ENCODE results near the gene FAM174C.

DNA sequence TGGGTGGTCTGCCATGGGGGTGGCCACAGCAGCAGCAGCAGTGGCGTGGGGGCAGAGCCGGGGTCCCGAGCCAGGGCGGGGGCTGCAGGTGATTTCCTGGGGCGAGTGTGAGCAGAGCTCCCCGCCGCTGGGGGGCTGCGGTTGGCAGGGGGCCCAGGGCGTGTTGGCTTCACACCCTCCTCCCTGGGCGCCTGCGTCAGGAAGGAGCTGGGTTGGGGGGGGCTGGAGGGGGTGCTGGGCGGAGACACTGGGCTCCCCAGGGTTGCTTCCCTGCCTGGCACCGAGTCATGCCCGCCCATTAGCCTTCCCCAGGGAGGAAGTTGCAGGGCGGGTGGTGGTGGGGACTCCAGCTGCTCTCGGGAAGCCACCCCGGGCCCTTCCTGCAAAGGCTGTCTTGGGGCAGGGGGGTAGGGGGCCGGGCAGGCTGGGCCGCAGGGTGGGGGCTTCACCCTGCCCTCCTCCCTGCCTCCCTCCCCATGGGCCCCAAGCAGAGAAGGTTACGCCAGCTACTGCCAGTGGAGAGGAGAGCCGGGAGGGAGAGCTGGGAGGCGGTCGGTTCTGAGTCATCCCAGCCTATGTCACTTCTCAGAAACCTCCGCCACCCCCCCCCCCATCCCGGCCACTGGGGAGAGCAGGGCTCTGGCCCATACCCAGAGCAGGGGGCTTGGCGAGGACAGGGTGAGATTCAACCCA, 22.4 kb upstream of the FAM174C start:
- TF ChIP-seq, protein P1, sequence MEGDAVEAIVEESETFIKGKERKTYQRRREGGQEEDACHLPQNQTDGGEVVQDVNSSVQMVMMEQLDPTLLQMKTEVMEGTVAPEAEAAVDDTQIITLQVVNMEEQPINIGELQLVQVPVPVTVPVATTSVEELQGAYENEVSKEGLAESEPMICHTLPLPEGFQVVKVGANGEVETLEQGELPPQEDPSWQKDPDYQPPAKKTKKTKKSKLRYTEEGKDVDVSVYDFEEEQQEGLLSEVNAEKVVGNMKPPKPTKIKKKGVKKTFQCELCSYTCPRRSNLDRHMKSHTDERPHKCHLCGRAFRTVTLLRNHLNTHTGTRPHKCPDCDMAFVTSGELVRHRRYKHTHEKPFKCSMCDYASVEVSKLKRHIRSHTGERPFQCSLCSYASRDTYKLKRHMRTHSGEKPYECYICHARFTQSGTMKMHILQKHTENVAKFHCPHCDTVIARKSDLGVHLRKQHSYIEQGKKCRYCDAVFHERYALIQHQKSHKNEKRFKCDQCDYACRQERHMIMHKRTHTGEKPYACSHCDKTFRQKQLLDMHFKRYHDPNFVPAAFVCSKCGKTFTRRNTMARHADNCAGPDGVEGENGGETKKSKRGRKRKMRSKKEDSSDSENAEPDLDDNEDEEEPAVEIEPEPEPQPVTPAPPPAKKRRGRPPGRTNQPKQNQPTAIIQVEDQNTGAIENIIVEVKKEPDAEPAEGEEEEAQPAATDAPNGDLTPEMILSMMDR (IDR thresholded peaks at IDR 0.05; ENCODE audit: extremely low read depth in 1 of 2, insufficient read depth in 1 of 2, low read depth in 1 of 2, low read length in 2 of 2) = peak in 1 of 2 donors; percentile 26
- TF ChIP-seq POLR2A (IDR thresholded peaks at IDR 0.05; ENCODE audit: low read depth, low read length) (no peak), FOS (IDR thresholded peaks at IDR 0.05; ENCODE audit: borderline replicate concordance, insufficient read depth, low read length) (peak; percentile 30), EZH2 (IDR thresholded peaks at IDR 0.05; ENCODE audit: borderline replicate concordance, low read depth, low read length, severe bottlenecking) (no peak), POLR2AphosphoS5 (IDR thresholded peaks at IDR 0.05; ENCODE audit: insufficient read depth, low read depth, low read length) (no peak), MYC (IDR thresholded peaks at IDR 0.05; ENCODE audit: low read depth, low read length) (no peak)
- TF ChIP-seq, protein P2, sequence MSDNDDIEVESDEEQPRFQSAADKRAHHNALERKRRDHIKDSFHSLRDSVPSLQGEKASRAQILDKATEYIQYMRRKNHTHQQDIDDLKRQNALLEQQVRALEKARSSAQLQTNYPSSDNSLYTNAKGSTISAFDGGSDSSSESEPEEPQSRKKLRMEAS (IDR thresholded peaks at IDR 0.05; ENCODE audit: insufficient read depth, insufficient read length) = no peak
